GM12864 (cell line): ENCODE data around the gene SLC39A13.

Source experiments
- DNase-seq: peaks from one replicate; pipeline ENCODE4 v3.0.0-alpha.2; 2011; ENCODE audit warnings: low read depth
- H3K4me3 ChIP-seq: 2 replicates; pipeline ENCODE4 v1.5.1; 2011; ENCODE audit warnings: mild to moderate bottlenecking, low read depth, low read length, control low read depth
- TF ChIP-seq, protein P1 (sequence below): IDR thresholded peaks from 2 replicates; pipeline ENCODE4 v1.5.1; 2011; ENCODE audit warnings: low read depth, mild to moderate bottlenecking, moderate library complexity, low read length, control low read depth, inconsistent platforms; ENCODE audit errors: missing control alignments

Gene SLC39A13

DNA sequence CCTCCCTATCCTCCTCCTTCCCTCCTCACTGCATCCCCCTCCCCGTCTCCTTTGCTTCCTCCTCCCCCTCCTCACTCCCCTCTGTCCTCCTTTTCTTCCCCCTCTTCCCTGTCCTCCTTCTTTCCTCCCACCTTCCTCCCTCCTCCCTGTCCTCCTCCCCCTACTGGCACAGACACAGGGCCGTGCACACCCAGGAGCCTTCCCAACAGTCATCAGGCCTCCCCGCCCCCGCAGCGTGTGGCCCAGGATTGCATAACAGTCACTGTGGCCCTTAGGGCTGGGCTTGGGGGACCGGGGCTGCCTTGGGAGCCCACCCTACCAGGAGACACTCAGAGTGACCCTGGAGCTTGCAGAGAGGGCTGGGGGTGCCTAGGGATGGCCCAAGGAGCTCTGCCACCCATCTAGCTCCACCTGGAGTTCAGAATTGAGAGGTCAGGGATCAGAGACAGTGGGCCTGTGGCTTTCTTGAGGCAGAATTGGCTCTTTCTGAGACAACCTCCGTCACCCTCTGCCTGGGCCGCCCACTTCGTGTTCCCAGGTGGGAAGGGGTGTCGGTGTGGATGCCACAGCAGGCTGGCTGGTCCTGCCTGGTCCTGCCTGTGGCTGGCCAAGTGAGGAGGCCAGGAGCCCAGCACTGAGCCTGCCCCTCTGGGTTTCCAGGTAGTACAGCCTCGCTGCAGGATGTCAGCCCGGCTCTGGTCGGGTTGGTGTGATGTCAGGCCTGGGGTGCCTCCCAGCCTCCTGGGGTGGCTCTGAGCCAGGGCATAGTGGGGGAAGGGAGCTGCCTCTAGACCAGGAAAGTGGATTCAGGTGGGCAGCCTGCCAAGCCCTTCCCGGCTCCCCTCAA is 31.6 kb upstream of the SLC39A13 start:
- peak overlapping the region; percentile 82 for H3K4me3 ChIP-seq
- no peak for DNase-seq
- TF ChIP-seq, protein P1, sequence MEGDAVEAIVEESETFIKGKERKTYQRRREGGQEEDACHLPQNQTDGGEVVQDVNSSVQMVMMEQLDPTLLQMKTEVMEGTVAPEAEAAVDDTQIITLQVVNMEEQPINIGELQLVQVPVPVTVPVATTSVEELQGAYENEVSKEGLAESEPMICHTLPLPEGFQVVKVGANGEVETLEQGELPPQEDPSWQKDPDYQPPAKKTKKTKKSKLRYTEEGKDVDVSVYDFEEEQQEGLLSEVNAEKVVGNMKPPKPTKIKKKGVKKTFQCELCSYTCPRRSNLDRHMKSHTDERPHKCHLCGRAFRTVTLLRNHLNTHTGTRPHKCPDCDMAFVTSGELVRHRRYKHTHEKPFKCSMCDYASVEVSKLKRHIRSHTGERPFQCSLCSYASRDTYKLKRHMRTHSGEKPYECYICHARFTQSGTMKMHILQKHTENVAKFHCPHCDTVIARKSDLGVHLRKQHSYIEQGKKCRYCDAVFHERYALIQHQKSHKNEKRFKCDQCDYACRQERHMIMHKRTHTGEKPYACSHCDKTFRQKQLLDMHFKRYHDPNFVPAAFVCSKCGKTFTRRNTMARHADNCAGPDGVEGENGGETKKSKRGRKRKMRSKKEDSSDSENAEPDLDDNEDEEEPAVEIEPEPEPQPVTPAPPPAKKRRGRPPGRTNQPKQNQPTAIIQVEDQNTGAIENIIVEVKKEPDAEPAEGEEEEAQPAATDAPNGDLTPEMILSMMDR = peak; percentile 10

DNA sequence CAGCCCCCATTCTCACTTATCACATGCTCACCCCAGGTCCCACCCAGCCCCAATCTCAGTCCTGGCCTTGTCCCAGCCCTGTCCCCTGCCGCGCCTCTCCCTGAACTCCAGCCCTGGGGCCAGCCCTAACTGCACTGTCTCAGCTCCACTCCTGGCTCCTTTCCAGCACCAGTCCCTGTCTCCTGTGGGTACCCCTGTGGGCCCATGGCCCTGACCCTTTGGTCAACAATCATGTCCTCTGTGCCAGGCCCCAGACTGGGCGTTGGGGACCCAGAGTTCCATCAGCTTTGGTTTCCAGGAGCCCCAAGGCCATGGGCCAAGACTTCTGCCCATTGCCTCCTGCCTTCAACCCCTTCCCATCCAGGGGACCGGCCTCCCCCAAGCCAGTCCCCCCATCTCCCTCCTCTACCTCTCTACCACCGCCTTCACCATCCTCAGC is 30.8 kb upstream of the SLC39A13 start:
- no peak for DNase-seq

DNA sequence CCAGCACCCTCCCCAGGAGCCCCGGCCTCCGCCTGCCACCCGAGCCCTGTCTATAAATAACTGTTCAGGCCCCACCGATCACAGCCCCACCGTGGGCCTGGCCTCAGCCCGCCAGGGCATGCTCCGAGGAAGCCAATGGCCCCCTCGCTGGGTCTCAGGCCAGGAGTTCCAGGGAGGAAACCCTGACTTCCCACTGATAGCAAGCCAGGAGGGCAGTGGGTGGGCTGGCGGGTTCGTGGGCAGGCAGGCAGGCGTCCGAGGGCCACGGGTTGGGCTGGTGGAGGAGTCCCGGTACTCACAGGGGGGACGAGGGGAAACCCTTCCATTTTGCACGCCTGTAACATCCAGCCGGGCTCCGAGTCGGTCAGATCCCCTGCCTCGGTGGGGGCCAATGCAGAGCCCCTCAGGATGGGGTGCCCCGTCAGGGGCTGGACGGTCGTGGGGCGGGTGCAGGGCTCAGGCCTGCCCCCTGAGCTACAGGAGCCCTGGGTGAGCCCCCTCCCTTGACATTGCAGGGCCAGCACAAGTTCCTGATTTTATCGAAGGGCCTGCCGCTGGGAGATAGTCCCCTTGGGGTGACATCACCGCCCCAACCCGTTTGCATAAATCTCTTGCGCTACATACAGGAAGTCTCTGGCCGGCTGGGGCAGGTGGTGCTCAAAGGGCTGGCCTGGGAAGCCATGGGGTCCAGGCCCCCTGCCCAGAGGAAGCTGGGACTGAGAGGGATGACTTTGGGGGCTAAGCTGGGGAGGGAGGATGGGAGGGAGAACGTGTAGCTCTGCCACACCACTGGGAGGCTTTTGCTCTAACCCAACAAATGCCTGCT is 30.2 kb upstream of the SLC39A13 start, which contains the start of gene SPI1:
TSS of gene SPI1 (minus strand) at position 538 of the 826 bp plus-strand sequence. CDS start at position 344, 194 bp downstream.
- peak within 1 kb of the TSS; percentile 82 for H3K4me3 ChIP-seq
- peak; percentile 62 for DNase-seq
- TF ChIP-seq, protein P1 = no peak

More for the DNA sequence above, 30.8 kb upstream of the SLC39A13 start:
- TF ChIP-seq, protein P1 = no peak
- peak overlapping the region; percentile 82 for H3K4me3 ChIP-seq

DNA sequence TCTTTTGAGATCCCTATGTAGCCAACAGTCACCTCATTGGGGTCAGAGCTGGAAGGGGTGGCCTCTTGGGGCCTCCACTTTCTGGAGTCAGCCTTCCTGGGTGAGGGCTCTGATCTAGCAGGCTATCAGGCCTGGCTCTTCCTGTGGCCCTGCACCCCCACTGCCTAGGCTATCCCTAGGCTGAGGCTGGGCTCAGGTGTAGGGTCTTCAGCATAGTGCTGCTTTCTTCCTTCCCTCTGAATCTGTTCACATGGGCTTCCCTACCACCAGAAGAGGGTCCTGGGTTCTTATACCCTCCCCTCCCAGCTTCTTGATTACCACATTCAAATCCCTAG is 29.6 kb upstream of the SLC39A13 start:
- TF ChIP-seq, protein P1 = no peak
- DNase-seq = no peak
- H3K4me3 ChIP-seq = peak overlapping the region; percentile 82

DNA sequence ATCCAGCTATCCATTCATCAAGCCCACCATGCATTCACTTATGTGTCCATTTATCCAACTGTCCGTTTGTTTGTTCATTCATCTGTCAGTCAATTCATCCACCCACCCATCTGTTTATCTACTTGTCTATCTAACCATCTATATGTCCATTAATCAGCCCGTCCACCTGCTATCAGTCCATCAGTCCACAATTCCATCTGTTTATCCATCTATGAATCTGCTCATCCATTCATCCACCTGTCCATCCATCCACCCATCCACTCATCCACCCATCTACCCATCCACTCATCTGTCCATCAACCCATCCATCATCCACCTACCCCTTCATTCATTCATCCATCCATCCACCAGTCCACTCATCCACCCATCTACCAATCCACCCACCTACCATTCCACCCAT is 29.1 kb upstream of the SLC39A13 start:
- TF ChIP-seq, protein P1 = no peak
- no peak overlapping the region for H3K4me3 ChIP-seq
- DNase-seq = no peak

DNA sequence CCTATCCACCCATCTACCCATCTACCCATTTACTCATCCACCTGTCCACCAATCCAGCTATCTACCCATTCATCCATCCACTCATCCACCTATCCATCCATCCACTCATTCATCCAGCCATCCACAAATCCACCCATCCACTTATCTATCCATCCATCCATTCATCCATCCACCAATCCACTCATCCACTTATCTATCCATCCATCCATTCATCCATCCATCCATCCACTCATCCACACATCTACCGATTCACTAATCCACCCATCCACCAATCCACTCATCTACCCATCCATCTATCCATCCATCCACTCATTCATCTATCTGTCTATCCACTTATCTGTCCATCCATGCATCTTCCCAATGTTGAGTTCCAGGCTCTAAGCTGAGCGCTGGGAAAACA is 28.3 kb upstream of the SLC39A13 start:
- no peak for DNase-seq
- TF ChIP-seq, protein P1 = no peak

More for the DNA sequence above, 28.3 kb upstream of the SLC39A13 start:
- no peak overlapping the region for H3K4me3 ChIP-seq
